ENCODE results near the gene SUPT3H. TPM values are rescaled to one million over a fixed set of nuclear protein-coding genes. Genes with fewer than 3 reads are reported as not detected.
A peak's percentile ranks its signal among the peaks of the same experiment; 100 is the strongest.

SUPT3H gene
- total and polyA plus RNA-seq, 2 donors (not counting 1 experiment from before 2014, with no cell fraction given), result 5.5 to 12.4 TPM

GRCh38 chr6:45377043-45377553, 636 bp downstream of the SUPT3H start:
- peaks cover 28% of the 10 kb centered on the region for H3K4me1 Mint-ChIP-seq
- Histone ChIP-seq H4K20me1 (ENCODE audit: control insufficient read depth, insufficient read depth, low read length, poor library complexity, severe bottlenecking) (no peaks in the 10 kb centered on the region), H3K27ac (ENCODE audit: low read length in 2 of 2) (peak overlapping the region; percentile 97), H2AFZ (ENCODE audit: insufficient read depth, low read depth, low read length, poor library complexity, severe bottlenecking) (peak overlapping the region; percentile 84), H3K36me3 (replicated peaks in 1 of 2; ENCODE audit: control extremely low read depth in 1 of 2, control insufficient read depth in 1 of 2, extremely low read depth in 1 of 2, insufficient read depth in 2 of 2, low read length in 1 of 2) (no peaks in the 10 kb centered on the region), H3K4me1 (ENCODE audit: control insufficient read depth in 2 of 2, insufficient read depth in 2 of 2, low read length in 2 of 2) (peaks cover 9 to 12% of the 10 kb centered on the region in 2 donors), H3K4me3 (ENCODE audit: control extremely low read depth in 1 of 5, extremely low read depth in 1 of 5, insufficient read depth in 1 of 5, low read depth in 2 of 5, low read length in 4 of 5) (peak overlapping the region; percentile 76 to 98 (median 93)), H3K9ac (ENCODE audit: low read length) (peak overlapping the region; percentile 90), H3K27me3 (replicated peaks in 1 of 4; ENCODE audit: control extremely low read depth in 1 of 4, control insufficient read depth in 3 of 4, insufficient read depth in 4 of 4, low read length in 3 of 4) (no peaks in the 10 kb centered on the region), H3K9me3 (ENCODE audit: control extremely low read depth in 1 of 3, control insufficient read depth in 2 of 3, insufficient read depth in 1 of 3, low read length in 2 of 3) (peaks cover 0 to 5% (median 0%) of the 10 kb centered on the region in 3 donors), H3K79me2 (ENCODE audit: control insufficient read depth, insufficient read depth, low read length) (no peaks in the 10 kb centered on the region), H3K4me2 (replicated peaks; ENCODE audit: low read depth, low read length, poor library complexity, severe bottlenecking) (peak overlapping the region; percentile 87)
- H3K4me3 Mint-ChIP-seq, result peak overlapping the region; percentile 98
- ChIA-PET CTCF (interaction anchor here (2.1 kb wide), 1 partner anchor 338 kb away, joined by 8 read pairs; no protein-coding TSS in a partner anchor), POLR2A (interaction anchor here (0.6 kb wide), 1 partner anchor 305 kb away, joined by 3 read pairs; no protein-coding TSS in a partner anchor)
- no peak for TF ChIP-seq EZH2 (IDR thresholded peaks at IDR 0.05; ENCODE audit: borderline replicate concordance, insufficient read depth, low read depth, low read length, poor library complexity, severe bottlenecking)
- TF ChIP-seq CTCF (IDR thresholded peaks at IDR 0.05), result no peak
- H3K9me3 Mint-ChIP-seq (ENCODE audit: insufficient read depth), result no peaks in the 10 kb centered on the region
- 1% methylated on average over 21 of the region's 21 CpGs for WGBS (ENCODE audit: insufficient coverage)
- peak overlapping the region; percentile 97 for H3K27ac Mint-ChIP-seq
- intact Hi-C loops (cut with micrococcal nuclease), result loop anchor here (1.0 to 5.0 kb wide), 4 partner anchors 170 to 845 kb away; partner anchors contain the start of gene ENPP4
- DNase-seq (no peak), ATAC-seq (ENCODE audit: low read depth) (no peak)
- no peaks in the 10 kb centered on the region for H3K27me3 Mint-ChIP-seq

Measured in B cell (primary cell).